Ascending aorta (tissue), 2 donors: ENCODE data around the gene SLC13A2. TPM values are rescaled to one million over a fixed set of nuclear protein-coding genes. Genes with fewer than 3 reads are reported as not detected.
"Not testable (repeated sequence)": the region's sequence is repeated elsewhere in the genome, so short reads cannot be mapped to it uniquely, and the experiment has no call there.

Source experiments
- DNase-seq, 2 donors: peaks; one replicate each; pipeline ENCODE4 v3.0.0-alpha.2; 2019; ENCODE audit warnings: low spot score in 2 of 2
- H3K27ac ChIP-seq, 2 donors: fragments of 200-600 bp; sonication (generic); one replicate each; pipeline ENCODE4 v1.5.1; 2016 to 2017; ENCODE audit warnings: mild to moderate bottlenecking in 1 of 2
- H3K27me3 ChIP-seq: fragments of 200-600 bp; sonication (generic); one replicate; pipeline ENCODE4 v1.5.1; 2017
- H3K36me3 ChIP-seq, 2 donors: fragments of 200-600 bp; sonication (generic); one replicate each; pipeline ENCODE4 v1.5.1; 2016
- H3K4me1 ChIP-seq, 2 donors: fragments of 200-600 bp; sonication (generic); one replicate each; pipeline ENCODE4 v1.5.1; 2016 to 2017; ENCODE audit warnings: mild to moderate bottlenecking in 1 of 2
- H3K4me3 ChIP-seq, 2 donors: fragments of 200-600 bp; sonication (generic); one replicate each; pipeline ENCODE4 v1.5.1; 2016 to 2017; ENCODE audit warnings: mild to moderate bottlenecking in 1 of 2
- H3K9me3 ChIP-seq, 2 donors: fragments of 200-600 bp; sonication (generic); one replicate each; pipeline ENCODE4 v1.5.1; 2016
- CTCF ChIP-seq, 3 experiments: fragments of 200-600 bp in 2 of 3; fragments of 450-650 bp in 1 of 3; sonication (generic) in 2 of 3; IDR thresholded peaks; one replicate each; pipeline ENCODE4 v1.5.1; 2016 to 2019; ENCODE audit warnings: antibody characterized with exemption in 3 of 3, mild to moderate bottlenecking in 1 of 3, moderate library complexity in 1 of 3
- intact Hi-C: fragments of 100-400 bp; cut with DNase I; formaldehyde crosslinking; loops from one replicate; pipeline ENCODE4 v1.15.1; 2023
- total RNA-seq: library from RNA; depleted of rRNA; stranded (reverse); fragments of >200 nt; gene quantifications from one replicate; pipeline ENCODE4 v1.1.0, GENCODE V29; 2016

The SLC13A2 gene
- total RNA-seq, 1 donor from 2014 or later = not detected

- Histone ChIP-seq H3K4me3 (no peak overlapping the region), H3K36me3 (no peaks in the 10 kb centered on the region), H3K27ac (no peak overlapping the region), H3K4me1 (no peaks in the 10 kb centered on the region), H3K9me3 (no peaks in the 10 kb centered on the region), H3K27me3 (no peaks in the 10 kb centered on the region)
- no peak for TF ChIP-seq CTCF (IDR thresholded peaks at IDR 0.05)
- no peak for DNase-seq
- intact Hi-C loops = no loop called here
These were observed 12.5 kb upstream of the SLC13A2 start for GRCh38 chr17:28460901-28461300.

DNA sequence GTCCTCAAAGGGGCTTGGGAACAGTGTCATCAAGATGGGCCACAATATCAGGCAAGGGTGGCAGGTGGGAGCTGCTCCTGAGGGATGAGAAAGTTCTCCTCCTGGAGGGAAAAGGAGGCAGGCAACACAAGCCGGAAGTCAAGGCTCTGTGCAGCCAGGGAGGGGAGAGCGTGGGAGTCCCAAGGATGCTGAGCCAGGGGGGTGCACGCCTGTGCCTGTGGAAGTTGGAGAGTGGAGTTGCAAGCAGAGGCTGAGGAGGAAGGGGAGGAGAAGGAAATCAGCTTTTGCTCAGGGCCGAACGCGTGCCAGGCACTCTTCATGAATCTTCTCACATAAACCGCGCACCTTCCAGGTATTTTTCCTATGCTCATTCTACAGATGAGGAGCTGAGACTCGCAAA, 7.4 kb upstream of the SLC13A2 start:
- no peaks in the 10 kb centered on the region for H3K4me1 ChIP-seq
- DNase-seq = no peak
- intact Hi-C loops = no loop called here
- H3K27me3 ChIP-seq = no peaks in the 10 kb centered on the region
- H3K4me3 ChIP-seq = no peak overlapping the region
- TF ChIP-seq CTCF (IDR thresholded peaks at IDR 0.05) = no peak
- H3K9me3 ChIP-seq = no peaks in the 10 kb centered on the region
- no peaks in the 10 kb centered on the region for H3K36me3 ChIP-seq
- H3K27ac ChIP-seq = no peak overlapping the region

GRCh38 chr17:28466521-28467048, 6.9 kb upstream of the SLC13A2 start:
- no peak overlapping the region for H3K4me3 ChIP-seq
- intact Hi-C loops = no loop called here
- no peak for TF ChIP-seq CTCF (IDR thresholded peaks at IDR 0.05)
- DNase-seq = no peak
- H3K36me3 ChIP-seq = no peaks in the 10 kb centered on the region
- H3K4me1 ChIP-seq = no peaks in the 10 kb centered on the region
- H3K27ac ChIP-seq = no peak overlapping the region
- H3K27me3 ChIP-seq = no peaks in the 10 kb centered on the region
- H3K9me3 ChIP-seq = no peaks in the 10 kb centered on the region

DNA sequence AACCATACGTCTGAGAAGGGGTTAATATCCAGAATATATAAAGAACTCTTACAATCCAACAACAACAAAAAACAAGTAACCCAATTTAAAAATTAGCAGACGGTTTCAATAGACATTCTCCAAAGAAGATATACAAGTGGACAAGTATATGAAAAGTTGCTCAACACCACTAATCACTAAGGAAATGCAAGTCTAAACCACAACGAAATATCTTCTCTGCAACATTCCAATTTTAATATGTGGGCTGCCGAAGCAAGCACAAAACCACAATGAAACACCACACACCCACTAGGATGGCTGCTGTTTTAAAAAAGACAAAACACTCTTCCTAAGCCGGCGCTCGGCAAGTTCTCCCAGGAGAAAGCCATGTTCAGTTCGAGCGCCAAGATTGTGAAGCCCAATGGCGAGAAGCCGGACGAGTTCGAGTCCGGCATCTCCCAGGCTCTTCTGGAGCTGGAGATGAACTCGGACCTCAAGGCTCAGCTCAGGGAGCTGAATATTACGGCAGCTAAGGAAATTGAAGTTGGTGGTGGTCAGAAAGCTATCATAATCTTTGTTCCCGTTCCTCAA, 5.9 kb upstream of the SLC13A2 start:
- Histone ChIP-seq H3K36me3 (no peaks in the 10 kb centered on the region), H3K4me1 (no peaks in the 10 kb centered on the region), H3K27ac (no peak overlapping the region), H3K4me3 (no peak overlapping the region), H3K9me3 (no peaks in the 10 kb centered on the region), H3K27me3 (no peaks in the 10 kb centered on the region)
- TF ChIP-seq CTCF (IDR thresholded peaks at IDR 0.05) = no peak
- DNase-seq = no peak
- intact Hi-C loops = no loop called here

DNA sequence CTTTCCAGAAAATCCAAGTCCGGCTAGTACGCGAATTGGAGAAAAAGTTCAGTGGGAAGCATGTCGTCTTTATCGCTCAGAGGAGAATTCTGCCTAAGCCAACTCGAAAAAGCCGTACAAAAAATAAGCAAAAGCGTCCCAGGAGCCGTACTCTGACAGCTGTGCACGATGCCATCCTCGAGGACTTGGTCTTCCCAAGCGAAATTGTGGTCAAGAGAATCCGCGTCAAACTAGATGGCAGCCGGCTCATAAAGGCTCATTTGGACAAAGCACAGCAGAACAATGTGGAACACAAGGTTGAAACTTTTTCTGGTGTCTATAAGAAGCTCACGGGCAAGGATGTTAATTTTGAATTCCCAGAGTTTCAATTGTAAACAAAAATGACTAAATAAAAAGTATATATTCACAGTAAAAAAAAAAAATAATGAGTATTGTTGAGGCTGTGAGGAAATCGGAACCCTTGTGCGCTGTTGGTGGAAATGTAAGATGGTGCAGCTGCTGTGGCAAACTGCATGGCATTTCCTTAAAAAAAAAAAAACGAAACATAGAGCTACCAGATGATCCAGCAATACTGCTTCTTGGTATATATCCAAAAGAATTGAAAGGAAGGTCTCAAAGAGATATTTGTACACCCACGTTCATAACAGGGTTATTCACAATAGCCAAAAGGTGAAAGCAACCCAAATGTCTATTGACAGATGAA, 5.3 kb upstream of the SLC13A2 start:
- H3K36me3 ChIP-seq, intact Hi-C loops, H3K27me3 ChIP-seq, H3K27ac ChIP-seq, DNase-seq, H3K4me1 ChIP-seq, H3K9me3 ChIP-seq, H3K4me3 ChIP-seq: not testable (repeated sequence)

GRCh38 chr17:28468781-28469180, 4.7 kb upstream of the SLC13A2 start:
- intact Hi-C loops = no loop called here
- H3K27me3 ChIP-seq = no peaks in the 10 kb centered on the region
- no peak for TF ChIP-seq CTCF (IDR thresholded peaks at IDR 0.05)

More at GRCh38 chr17:28468781-28469180, 4.7 kb upstream of the SLC13A2 start:
- no peaks in the 10 kb centered on the region for H3K36me3 ChIP-seq
- no peak overlapping the region for H3K4me3 ChIP-seq
- H3K4me1 ChIP-seq = no peaks in the 10 kb centered on the region
- no peak for DNase-seq
- H3K27ac ChIP-seq = no peak overlapping the region
- no peaks in the 10 kb centered on the region for H3K9me3 ChIP-seq
